Naive thymus-derived CD4-positive, alpha-beta T cell (primary cell): Measurements from ENCODE around the gene C6orf62. TPM values are rescaled to one million over a fixed set of nuclear protein-coding genes. Genes with fewer than 3 reads are reported as not detected.

ENCODE experiments used
- ATAC-seq: fragments of 150-1000 bp; cut with Tn5 transposase; 2 replicates; pipeline ENCODE4 v1.10.0; 2021; ENCODE audit warnings: mild to moderate bottlenecking, moderate library complexity
- CTCF ChIA-PET: fragments of 350-600 bp; sonication (Branson Sonifier 250); formaldehyde crosslinking; loops from one replicate; lab custom pipeline; 2021; ENCODE audit warnings: antibody characterized with exemption; lab: Charles Lee
- POLR2A ChIA-PET: fragments of 350-600 bp; sonication (Branson Sonifier 250); formaldehyde crosslinking; loops from one replicate; lab custom pipeline; 2021; ENCODE audit warnings: antibody characterized with exemption, inconsistent platforms; lab: Charles Lee
- DNase-seq, 9 donors: peaks; one replicate each; pipeline versions ENCODE4 v3.0.0 to v3.0.0-alpha.2; 2020 to 2022; ENCODE audit warnings: mixed read lengths in 1 of 9
- H3K27ac ChIP-seq: one replicate; pipeline ENCODE4 v1.7.0; 2013; ENCODE audit warnings: mild to moderate bottlenecking, low read depth, low read length, moderate library complexity
- H3K27me3 ChIP-seq, 2 donors: one replicate each; pipeline ENCODE4 v1.7.0; 2013; ENCODE audit warnings: low read length in 2 of 2, mild to moderate bottlenecking in 2 of 2, moderate library complexity in 2 of 2; ENCODE audit not compliant: control insufficient read depth in 2 of 2, insufficient read depth in 2 of 2
- H3K36me3 ChIP-seq, 3 experiments: 1 replicate in 2 of 3; 2 replicates in 1 of 3; pipeline ENCODE4 v1.7.0; 2013; ENCODE audit warnings: low read length in 3 of 3, mild to moderate bottlenecking in 3 of 3, moderate library complexity in 1 of 3; ENCODE audit not compliant: insufficient read depth in 3 of 3, control insufficient read depth in 2 of 3
- H3K4me1 ChIP-seq, 2 donors: one replicate each; pipeline ENCODE4 v1.7.0; 2013; ENCODE audit warnings: low read length in 2 of 2, mild to moderate bottlenecking in 2 of 2, moderate library complexity in 1 of 2; ENCODE audit not compliant: control insufficient read depth in 2 of 2, insufficient read depth in 2 of 2
- H3K4me3 ChIP-seq: 2 replicates; pipeline ENCODE4 v1.7.0; 2013; ENCODE audit warnings: mild to moderate bottlenecking, low read length
- H3K9me3 ChIP-seq, 3 experiments: 1 replicate in 2 of 3; 2 replicates in 1 of 3; pipeline ENCODE4 v1.7.0; 2013; ENCODE audit warnings: low read length in 3 of 3; ENCODE audit not compliant: control insufficient read depth in 2 of 3
- H3K27ac Mint-ChIP-seq, 9 donors: one replicate each; pipeline ENCODE4 v1.8.0; 2020 to 2022; ENCODE audit warnings: mixed read lengths in 9 of 9, mild to moderate bottlenecking in 8 of 9, moderate library complexity in 5 of 9, inconsistent platforms in 2 of 9
- H3K27me3 Mint-ChIP-seq, 5 donors: one replicate each; pipeline ENCODE4 v1.8.0; 2021 to 2022; ENCODE audit warnings: mixed read lengths in 5 of 5, mild to moderate bottlenecking in 1 of 5
- H3K36me3 Mint-ChIP-seq, 5 donors: one replicate each; pipeline ENCODE4 v1.8.0; 2020 to 2022; ENCODE audit warnings: mixed read lengths in 5 of 5, mild to moderate bottlenecking in 3 of 5, inconsistent platforms in 1 of 5
- H3K4me1 Mint-ChIP-seq, 7 donors: one replicate each; pipeline ENCODE4 v1.8.0; 2020 to 2022; ENCODE audit warnings: mixed read lengths in 7 of 7, mild to moderate bottlenecking in 3 of 7, inconsistent platforms in 1 of 7
- H3K4me3 Mint-ChIP-seq, 10 donors: one replicate each; pipeline ENCODE4 v1.8.0; 2020 to 2022; ENCODE audit warnings: mild to moderate bottlenecking in 10 of 10, mixed read lengths in 10 of 10, moderate library complexity in 6 of 10, inconsistent platforms in 2 of 10
- H3K9me3 Mint-ChIP-seq, 11 donors: one replicate each; pipeline ENCODE4 v1.8.0; 2020 to 2022; ENCODE audit warnings: mixed read lengths in 11 of 11, mild to moderate bottlenecking in 4 of 11, inconsistent platforms in 1 of 11, moderate library complexity in 1 of 11
- intact Hi-C, 2 donors: fragments of 100-400 bp; cut with micrococcal nuclease; formaldehyde crosslinking; loops; one replicate each; pipeline ENCODE4 v1.15.1; 2023
- polyA plus RNA-seq, 2 donors: library from polyadenylated mRNA; unstranded; fragments of 300-500 nt; fragmentation: Illumina TruSeq; gene quantifications; one replicate each; pipeline ENCODE4 v1.2.3, GENCODE V29; 2021
- total RNA-seq, 6 experiments: library from RNA in 5 of 6; stranded (reverse) in 5 of 6; gene quantifications; 1 replicate in 5 of 6; 2 replicates in 1 of 6; pipeline ENCODE4 v1.2.3 and lab custom pipeline; 2021 to 2026

C6orf62 gene
- total and polyA plus RNA-seq, 7 experiments from 2014 or later = 102 to 162 (median 130) TPM

- peaks cover 23 to 95% (median 57%) of the 10 kb centered on the region in 3 experiments for H3K36me3 ChIP-seq
- ChIA-PET CTCF (interaction anchor here (0.6 kb wide), 1 partner anchor 12 kb away, joined by 3 read pairs; no protein-coding TSS in a partner anchor), POLR2A (interaction anchor here (0.6 to 3.4 kb wide), 6 partner anchors 8 to 365 kb away, joined by 3 to 22 read pairs (median 4); partner anchors contain the start of gene C6orf62)
- DNase-seq (no peak), ATAC-seq (no peak)
- H3K9me3 Mint-ChIP-seq = no peaks in the 10 kb centered on the region
- peak overlapping the region in 8 of 9 donors; percentile 4 to 91 (median 58) for H3K27ac Mint-ChIP-seq
- H3K27me3 Mint-ChIP-seq = no peaks in the 10 kb centered on the region
- peaks cover 25 to 35% of the 10 kb centered on the region in 2 donors for H3K4me1 ChIP-seq
- intact Hi-C loops = no loop called here
- H3K27ac ChIP-seq = peak overlapping the region; percentile 30
- no peaks in the 10 kb centered on the region for H3K27me3 ChIP-seq
- peaks cover 30 to 70% (median 63%) of the 10 kb centered on the region in 7 donors for H3K4me1 Mint-ChIP-seq
- peak overlapping the region in 8 of 10 donors; percentile 14 to 76 (median 40) for H3K4me3 Mint-ChIP-seq
- H3K4me3 ChIP-seq = no peak overlapping the region
- peaks cover 5 to 63% (median 42%) of the 10 kb centered on the region in 5 donors for H3K36me3 Mint-ChIP-seq
- H3K9me3 ChIP-seq = no peaks in the 10 kb centered on the region
Observed at GRCh38 chr6:24710519-24711303, 8.2 kb downstream of the C6orf62 start.

DNA sequence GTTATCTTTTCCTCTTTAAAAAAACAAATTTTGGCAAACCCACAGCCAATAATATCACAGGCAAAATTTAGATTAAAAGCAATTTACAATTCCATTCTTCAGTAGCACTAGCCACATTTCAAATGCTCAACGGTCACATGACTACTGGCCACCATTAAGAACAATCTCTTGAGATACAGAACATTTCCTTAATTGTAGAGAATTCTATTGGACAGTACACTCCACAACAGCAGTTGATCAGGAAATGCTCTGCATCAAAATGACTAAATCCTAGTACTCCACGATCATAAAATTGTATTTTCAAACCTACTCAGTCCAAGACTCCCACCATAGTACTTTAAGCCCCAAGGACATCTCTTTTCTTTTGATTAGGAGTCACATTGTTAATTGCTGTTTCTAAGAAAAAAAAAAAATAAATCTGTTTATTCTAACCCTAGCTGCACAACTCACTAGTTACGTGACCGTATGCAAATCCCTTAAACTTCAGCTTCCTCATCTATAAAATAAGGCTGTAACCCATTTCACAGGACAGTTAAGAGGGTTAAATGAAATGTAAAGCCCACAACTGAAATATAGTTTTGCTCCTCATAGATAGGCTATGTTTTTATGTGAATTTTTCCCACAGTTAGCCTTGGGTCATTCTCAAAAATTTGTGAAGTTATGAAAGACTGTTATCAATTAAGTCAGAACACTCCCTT is 9.8 kb downstream of the C6orf62 start:
- POLR2A ChIA-PET = interaction anchor here (2.0 to 3.4 kb wide), 2 partner anchors 9 to 12 kb away, joined by 5 to 22 read pairs; partner anchors contain the start of gene C6orf62
- Histone ChIP-seq H3K4me1 (peaks cover 14 to 23% of the 10 kb centered on the region in 2 donors), H3K4me3 (no peak overlapping the region), H3K9me3 (no peaks in the 10 kb centered on the region), H3K27me3 (no peaks in the 10 kb centered on the region), H3K27ac (peak overlapping the region; percentile 50), H3K36me3 (peaks cover 26 to 95% (median 61%) of the 10 kb centered on the region in 3 experiments)
- Mint-ChIP-seq H3K27ac (peak overlapping the region in 8 of 9 donors; percentile 25 to 85 (median 47)), H3K9me3 (no peaks in the 10 kb centered on the region), H3K36me3 (peaks cover 5 to 58% (median 38%) of the 10 kb centered on the region in 5 donors), H3K4me3 (no peak overlapping the region), H3K27me3 (no peaks in the 10 kb centered on the region), H3K4me1 (peaks cover 24 to 65% (median 57%) of the 10 kb centered on the region in 7 donors)
- intact Hi-C loops = loop anchor here in 1 of 2 donors (1.0 kb wide), 1 partner anchor 10 kb away; the partner anchor contains the start of gene C6orf62
- ATAC-seq (no peak), DNase-seq (no peak)
- CTCF ChIA-PET = no interaction called here

- Histone ChIP-seq H3K9me3 (no peaks in the 10 kb centered on the region), H3K4me1 (peaks cover 8 to 21% of the 10 kb centered on the region in 2 donors), H3K27ac (peak overlapping the region; percentile 50), H3K36me3 (peaks cover 30 to 93% (median 58%) of the 10 kb centered on the region in 3 experiments), H3K27me3 (no peaks in the 10 kb centered on the region), H3K4me3 (no peak overlapping the region)
- Mint-ChIP-seq H3K4me1 (peaks cover 24 to 63% (median 57%) of the 10 kb centered on the region in 7 donors), H3K27ac (peak overlapping the region in 4 of 9 donors; percentile 8 to 69 (median 62)), H3K36me3 (peaks cover 8 to 59% (median 38%) of the 10 kb centered on the region in 5 donors), H3K9me3 (no peaks in the 10 kb centered on the region), H3K4me3 (no peak overlapping the region), H3K27me3 (no peaks in the 10 kb centered on the region)
- DNase-seq = no peak
- ATAC-seq = no peak
- intact Hi-C loops = loop anchor here in 1 of 2 donors (1.0 kb wide), 1 partner anchor 11 kb away; the partner anchor contains the start of gene C6orf62
- ChIA-PET CTCF (interaction anchor here (1.3 kb wide), 1 partner anchor 10 kb away, joined by 3 read pairs; the partner anchor contains the start of gene C6orf62), POLR2A (interaction anchor here (2.0 to 3.4 kb wide), 2 partner anchors 10 to 13 kb away, joined by 5 to 22 read pairs; partner anchors contain the start of gene C6orf62)
Observed at GRCh38 chr6:24708612-24709011, 10.3 kb downstream of the C6orf62 start.

DNA sequence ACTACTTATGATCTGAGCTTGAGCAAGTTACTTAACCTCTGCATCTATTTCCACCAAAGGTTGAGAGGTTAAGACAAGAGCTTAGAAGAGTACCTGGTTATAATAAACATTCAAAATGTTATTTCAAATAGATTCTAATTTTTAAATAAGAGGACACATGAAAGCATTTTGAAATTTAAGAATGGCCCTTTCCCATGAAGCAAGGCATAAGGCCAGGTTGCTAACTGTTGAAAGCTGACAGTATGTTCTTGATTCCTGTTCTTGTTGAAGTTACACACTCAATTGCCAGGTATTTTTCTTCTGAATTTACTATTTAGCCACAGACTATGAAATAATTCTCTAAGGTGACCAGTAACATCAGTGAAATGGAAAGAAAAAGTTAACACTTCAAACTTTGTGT is 14.5 kb downstream of the C6orf62 start:
- intact Hi-C loops = loop anchor here in 1 of 2 donors (5.0 kb wide), 1 partner anchor 313 kb away; no protein-coding TSS in a partner anchor
- Mint-ChIP-seq H3K9me3 (no peaks in the 10 kb centered on the region), H3K4me1 (peaks cover 10 to 47% (median 34%) of the 10 kb centered on the region in 7 donors), H3K36me3 (peaks cover 8 to 40% (median 24%) of the 10 kb centered on the region in 5 donors), H3K27ac (peak overlapping the region in 5 of 9 donors; percentile 46 to 80 (median 72)), H3K27me3 (no peaks in the 10 kb centered on the region), H3K4me3 (no peak overlapping the region)
- H3K4me1 ChIP-seq = no peaks in the 10 kb centered on the region
- no peaks in the 10 kb centered on the region for H3K27me3 ChIP-seq
- DNase-seq (no peak), ATAC-seq (no peak)
- CTCF ChIA-PET = interaction anchor here (1.2 kb wide), 1 partner anchor 121 kb away, joined by 7 read pairs; no protein-coding TSS in a partner anchor
- POLR2A ChIA-PET = interaction anchor here (0.6 to 2.5 kb wide), 6 partner anchors 9 to 229 kb away, joined by 3 to 17 read pairs (median 4); partner anchors contain the start of gene C6orf62
- H3K4me3 ChIP-seq = no peak overlapping the region
- no peaks in the 10 kb centered on the region for H3K9me3 ChIP-seq
- peak overlapping the region; percentile 30 for H3K27ac ChIP-seq
- H3K36me3 ChIP-seq = peaks cover 22 to 76% (median 39%) of the 10 kb centered on the region in 3 experiments

GRCh38 chr6:24702720-24703282 is 16.2 kb downstream of the C6orf62 start:
- H3K9me3 ChIP-seq = no peaks in the 10 kb centered on the region
- CTCF ChIA-PET = interaction anchor here (0.6 to 3.2 kb wide), 2 partner anchors 122 to 337 kb away, joined by 3 to 13 read pairs; no protein-coding TSS in a partner anchor
- ATAC-seq (no peak), DNase-seq (no peak)
- no peaks in the 10 kb centered on the region for H3K27me3 Mint-ChIP-seq
- peak overlapping the region in 8 of 9 donors; percentile 25 to 80 (median 70) for H3K27ac Mint-ChIP-seq
- peak overlapping the region; percentile 14 for H3K27ac ChIP-seq
- peaks cover 8 to 37% (median 18%) of the 10 kb centered on the region in 5 donors for H3K36me3 Mint-ChIP-seq
- no peak overlapping the region for H3K4me3 Mint-ChIP-seq
- H3K27me3 ChIP-seq = no peaks in the 10 kb centered on the region
- peaks cover 10 to 39% (median 27%) of the 10 kb centered on the region in 7 donors for H3K4me1 Mint-ChIP-seq
- no peaks in the 10 kb centered on the region for H3K9me3 Mint-ChIP-seq
- intact Hi-C loops = loop anchor here in 1 of 2 donors (5.0 kb wide), 1 partner anchor 314 kb away; no protein-coding TSS in a partner anchor
- POLR2A ChIA-PET = interaction anchor here (0.6 to 2.5 kb wide), 3 partner anchors 13 to 78 kb away, joined by 3 to 17 read pairs (median 3); partner anchors contain the start of gene C6orf62
- no peaks in the 10 kb centered on the region for H3K4me1 ChIP-seq
- H3K4me3 ChIP-seq = no peak overlapping the region
- H3K36me3 ChIP-seq = peaks cover 13 to 60% (median 30%) of the 10 kb centered on the region in 3 experiments
